Caco-2 (cell line): ENCODE results near the gene HYAL3. TPM values are rescaled to one million over a fixed set of nuclear protein-coding genes. Genes with fewer than 3 reads are reported as not detected.
"Not testable (repeated sequence)": the region's sequence is repeated elsewhere in the genome, so short reads cannot be mapped to it uniquely, and the experiment has no call there.

ENCODE experiments used
- BruUV-seq: library from RNA; stranded (reverse); fragments of 400-500 nt; replicated peaks from 2 replicates; lab custom pipeline; 2021; lab: Mats Ljungman, UMichigan
- CTCF ChIA-PET: fragments of 300-600 bp; sonication (Branson Sonifier 250); formaldehyde crosslinking; loops from one replicate; lab custom pipeline; 2022; ENCODE audit warnings: antibody characterized with exemption; lab: Charles Lee
- POLR2A ChIA-PET: fragments of 300-600 bp; sonication (Branson Sonifier 250); formaldehyde crosslinking; loops from one replicate; lab custom pipeline; 2022; ENCODE audit warnings: antibody characterized with exemption; lab: Charles Lee
- DNase-seq, 2 experiments: peaks; one replicate each; pipeline versions ENCODE4 v3.0.0 to v3.0.0-alpha.2; 2020 to 2022
- H3K27me3 ChIP-seq: replicated peaks from 2 replicates; pipeline ENCODE4 v1.6.0; 2011; ENCODE audit warnings: low read length; ENCODE audit not compliant: control insufficient read depth, insufficient read depth
- H3K36me3 ChIP-seq: 2 replicates; pipeline ENCODE4 v1.5.1; 2011; ENCODE audit warnings: low read length; ENCODE audit not compliant: control insufficient read depth, insufficient read depth
- H3K4me1 ChIP-seq: fragments of 250-450 bp; sonication (Bioruptor Pico); 2 replicates; pipeline ENCODE4 v1.5.1; 2020; ENCODE audit warnings: mild to moderate bottlenecking
- H3K4me3 ChIP-seq: 2 replicates; pipeline ENCODE4 v1.5.1; 2011; ENCODE audit warnings: low read depth, mild to moderate bottlenecking, control low read depth, low read length
- H3K9me3 ChIP-seq: fragments of 250-450 bp; sonication (Bioruptor Pico); 2 replicates; pipeline ENCODE4 v1.5.1; 2020; ENCODE audit warnings: mild to moderate bottlenecking, moderate library complexity
- H3K27ac Mint-ChIP-seq: one replicate; pipeline ENCODE4 v1.8.0; 2022; ENCODE audit warnings: mixed read lengths; ENCODE audit not compliant: unreplicated experiment
- H3K27me3 Mint-ChIP-seq: one replicate; pipeline ENCODE4 v1.8.0; 2022; ENCODE audit warnings: mixed read lengths; ENCODE audit not compliant: insufficient read depth, unreplicated experiment
- H3K36me3 Mint-ChIP-seq: one replicate; pipeline ENCODE4 v1.8.0; 2022; ENCODE audit warnings: mild to moderate bottlenecking, mixed read lengths; ENCODE audit not compliant: insufficient read depth, unreplicated experiment
- H3K4me1 Mint-ChIP-seq: one replicate; pipeline ENCODE4 v1.8.0; 2022; ENCODE audit warnings: low read depth, mixed read lengths; ENCODE audit not compliant: unreplicated experiment
- H3K4me3 Mint-ChIP-seq: one replicate; pipeline ENCODE4 v1.8.0; 2022; ENCODE audit warnings: mild to moderate bottlenecking, moderate library complexity, mixed read lengths; ENCODE audit not compliant: unreplicated experiment
- H3K9me3 Mint-ChIP-seq: one replicate; pipeline ENCODE4 v1.8.0; 2022; ENCODE audit warnings: mixed read lengths; ENCODE audit not compliant: unreplicated experiment
- intact Hi-C: fragments of 100-400 bp; cut with micrococcal nuclease; formaldehyde crosslinking; loops from one replicate; pipeline ENCODE4 v1.10.0; 2022; ENCODE audit not compliant: unreplicated experiment
- total RNA-seq: library from RNA; stranded (reverse); gene quantifications from 2 replicates; pipeline ENCODE4 v1.2.3, GENCODE V29; 2022
- TF ChIP-seq, protein P1 (sequence below), 2 experiments: fragments of 200-600 bp in 1 of 2; IDR thresholded peaks; 1 replicate in 1 of 2; 2 replicates in 1 of 2; pipeline versions ENCODE4 v1.5.1 to v1.8.0; 2011 to 2022; ENCODE audit warnings: antibody characterized with exemption in 1 of 2, control low read depth in 1 of 2, inconsistent platforms in 1 of 2, low read depth in 1 of 2, low read length in 1 of 2, mild to moderate bottlenecking in 1 of 2, moderate library complexity in 1 of 2; ENCODE audit not compliant: insufficient read depth in 1 of 2, severe bottlenecking in 1 of 2, unreplicated experiment in 1 of 2

Gene HYAL3
- total RNA-seq, 1 experiment from 2014 or later: 5.2 TPM

DNA sequence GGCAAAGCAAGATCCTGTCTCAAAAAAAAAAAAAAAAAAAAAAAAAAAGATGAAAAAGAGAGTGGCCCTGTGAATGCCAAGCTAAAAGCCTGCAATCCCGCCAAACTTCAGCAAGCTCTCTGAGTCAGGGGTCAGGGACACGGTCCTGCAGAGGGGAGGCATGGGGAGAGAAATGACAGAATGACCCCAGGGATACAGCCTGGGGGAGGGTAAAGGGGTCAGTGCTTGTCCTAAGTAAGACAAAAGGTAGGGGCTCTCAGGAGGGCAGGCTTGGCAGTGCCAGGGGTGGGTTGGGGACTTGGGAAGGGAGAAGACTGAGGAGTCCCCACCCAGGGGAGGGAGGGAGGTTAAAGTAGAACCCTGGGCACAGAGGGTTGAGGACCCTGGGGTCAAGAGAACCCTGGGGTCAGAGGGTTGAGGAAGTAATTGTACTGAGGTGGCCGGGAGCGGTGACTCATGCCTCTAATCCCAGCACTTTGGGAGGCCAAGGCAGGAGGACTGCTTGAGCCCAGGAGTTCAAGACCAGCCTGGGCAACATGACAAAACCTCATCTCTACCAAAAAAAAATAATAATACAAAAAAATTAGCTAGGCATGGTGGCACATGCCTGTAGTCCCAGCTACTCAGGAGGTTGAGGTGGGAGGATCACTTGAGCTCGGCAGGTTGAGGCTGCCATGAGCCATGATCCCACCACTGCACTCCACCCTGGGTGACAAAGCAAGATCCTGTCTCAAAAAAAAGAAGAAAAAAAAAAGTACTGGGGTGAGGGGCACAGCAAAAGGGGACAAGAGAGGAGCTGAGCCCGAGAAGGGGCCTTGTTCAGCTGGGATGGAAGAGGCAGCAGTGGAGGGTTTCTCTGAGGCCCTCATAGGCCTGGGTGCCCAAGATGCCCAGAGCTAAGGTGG lies 35.5 kb downstream of the HYAL3 start:
- peaks cover 56% of the 10 kb centered on the region for H3K4me1 ChIP-seq
- Mint-ChIP-seq H3K27ac (peak overlapping the region; percentile 96), H3K36me3 (peaks cover 24% of the 10 kb centered on the region), H3K4me1 (peaks cover 31% of the 10 kb centered on the region), H3K27me3 (no peaks in the 10 kb centered on the region), H3K9me3 (no peaks in the 10 kb centered on the region), H3K4me3 (peak overlapping the region; percentile 43)
- CTCF ChIA-PET: interaction anchor here (0.7 to 1.9 kb wide), 7 partner anchors 17 to 111 kb away, joined by 3 to 13 read pairs (median 9); partner anchors contain the start of gene GNAI2
- H3K9me3 ChIP-seq: no peaks in the 10 kb centered on the region
- H3K36me3 ChIP-seq: no peaks in the 10 kb centered on the region
- POLR2A ChIA-PET: interaction anchor here (0.5 to 1.2 kb wide), 7 partner anchors 28 to 338 kb away, joined by 3 to 11 read pairs (median 5); partner anchors contain the start of genes GNAI2 and IFRD2
- no peak overlapping the region for H3K4me3 ChIP-seq
- DNase-seq: no peak
- H3K27me3 ChIP-seq: no peaks in the 10 kb centered on the region
- intact Hi-C loops: loop anchor here (1.0 to 2.0 kb wide), 2 partner anchors 10 to 35 kb away; partner anchors contain the start of genes HYAL3 and NAA80
- BruUV-seq: TSS peak; percentile 84
- TF ChIP-seq, protein P1, sequence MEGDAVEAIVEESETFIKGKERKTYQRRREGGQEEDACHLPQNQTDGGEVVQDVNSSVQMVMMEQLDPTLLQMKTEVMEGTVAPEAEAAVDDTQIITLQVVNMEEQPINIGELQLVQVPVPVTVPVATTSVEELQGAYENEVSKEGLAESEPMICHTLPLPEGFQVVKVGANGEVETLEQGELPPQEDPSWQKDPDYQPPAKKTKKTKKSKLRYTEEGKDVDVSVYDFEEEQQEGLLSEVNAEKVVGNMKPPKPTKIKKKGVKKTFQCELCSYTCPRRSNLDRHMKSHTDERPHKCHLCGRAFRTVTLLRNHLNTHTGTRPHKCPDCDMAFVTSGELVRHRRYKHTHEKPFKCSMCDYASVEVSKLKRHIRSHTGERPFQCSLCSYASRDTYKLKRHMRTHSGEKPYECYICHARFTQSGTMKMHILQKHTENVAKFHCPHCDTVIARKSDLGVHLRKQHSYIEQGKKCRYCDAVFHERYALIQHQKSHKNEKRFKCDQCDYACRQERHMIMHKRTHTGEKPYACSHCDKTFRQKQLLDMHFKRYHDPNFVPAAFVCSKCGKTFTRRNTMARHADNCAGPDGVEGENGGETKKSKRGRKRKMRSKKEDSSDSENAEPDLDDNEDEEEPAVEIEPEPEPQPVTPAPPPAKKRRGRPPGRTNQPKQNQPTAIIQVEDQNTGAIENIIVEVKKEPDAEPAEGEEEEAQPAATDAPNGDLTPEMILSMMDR (IDR thresholded peaks at IDR 0.05; ENCODE audit: insufficient read depth in 1 of 2, low read depth in 1 of 2, low read length in 1 of 2, severe bottlenecking in 1 of 2, unreplicated experiment in 1 of 2): no peak

DNA sequence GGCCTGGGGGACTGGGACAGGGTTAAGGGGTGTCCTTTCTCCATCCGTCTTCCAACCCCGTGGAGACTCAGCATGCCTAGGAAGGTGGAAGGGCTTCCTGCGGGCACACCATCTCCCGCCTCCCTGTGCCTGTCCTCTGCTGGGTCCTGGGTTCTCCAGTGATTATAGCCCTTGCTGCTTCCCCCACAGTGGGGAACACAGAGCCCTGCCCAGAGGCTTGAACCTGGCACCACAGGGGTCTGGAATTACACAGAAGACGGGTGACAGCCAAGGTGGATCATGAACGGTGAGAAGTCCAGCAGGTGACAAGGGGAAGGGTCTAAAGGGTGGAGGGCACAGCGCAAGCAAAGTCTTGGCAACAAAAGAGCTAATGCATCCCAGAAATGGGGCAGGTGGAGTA lies 36.4 kb downstream of the HYAL3 start:
- H3K27ac Mint-ChIP-seq: peak overlapping the region; percentile 96
- peaks cover 31% of the 10 kb centered on the region for H3K36me3 Mint-ChIP-seq
- peak overlapping the region; percentile 16 for H3K4me3 Mint-ChIP-seq
- intact Hi-C loops: no loop called here
- BruUV-seq: no TSS peak
- ChIA-PET CTCF (interaction anchor here (0.8 kb wide), 1 partner anchor 68 kb away, joined by 3 read pairs; no protein-coding TSS in a partner anchor), POLR2A (no interaction called here)
- no peak for DNase-seq
- Histone ChIP-seq H3K9me3 (no peaks in the 10 kb centered on the region), H3K4me1 (peaks cover 49% of the 10 kb centered on the region), H3K36me3 (0 out of 2 replicates have a peak, but pooled peaks cover 1% of the 10 kb centered on the region), H3K4me3 (no peak overlapping the region), H3K27me3 (no peaks in the 10 kb centered on the region)
- peaks cover 22% of the 10 kb centered on the region for H3K4me1 Mint-ChIP-seq
- H3K9me3 Mint-ChIP-seq: no peaks in the 10 kb centered on the region
- H3K27me3 Mint-ChIP-seq: no peaks in the 10 kb centered on the region
- TF ChIP-seq, protein P1 (IDR thresholded peaks at IDR 0.05; ENCODE audit: insufficient read depth in 1 of 2, low read depth in 1 of 2, low read length in 1 of 2, severe bottlenecking in 1 of 2, unreplicated experiment in 1 of 2): no peak

DNA sequence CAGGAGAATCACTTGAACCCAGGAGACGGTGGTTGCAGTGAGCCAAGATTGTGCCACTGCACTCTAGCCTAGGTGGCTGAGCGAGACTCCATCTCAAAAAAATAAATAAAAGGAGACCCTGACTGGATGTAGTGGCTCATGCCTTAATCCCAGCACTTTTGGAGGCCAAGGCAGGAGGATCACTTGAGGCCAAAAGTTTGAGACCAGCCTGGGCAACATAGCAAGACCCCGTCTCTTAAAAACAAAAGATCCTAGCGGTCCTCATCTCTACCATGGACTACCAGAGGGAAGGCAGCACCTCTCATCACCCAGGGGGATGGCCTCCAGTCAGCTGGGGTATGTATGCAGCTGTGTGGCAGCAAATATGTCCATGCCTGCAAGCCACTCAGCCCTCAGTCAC lies 37.0 kb downstream of the HYAL3 start:
- CTCF ChIA-PET, BruUV-seq, intact Hi-C loops, H3K4me3 Mint-ChIP-seq, DNase-seq, H3K9me3 Mint-ChIP-seq, POLR2A ChIA-PET, H3K27me3 ChIP-seq, H3K27me3 Mint-ChIP-seq, H3K36me3 ChIP-seq, H3K9me3 ChIP-seq, H3K4me3 ChIP-seq: not testable (repeated sequence)
- Mint-ChIP-seq H3K36me3 (peaks cover 31% of the 10 kb centered on the region), H3K4me1 (peaks cover 19% of the 10 kb centered on the region), H3K27ac (peak overlapping the region; percentile 96)
- peaks cover 49% of the 10 kb centered on the region for H3K4me1 ChIP-seq
